ENCODE results near the gene CCL7. TPM values are rescaled to one million over a fixed set of nuclear protein-coding genes. Genes with fewer than 3 reads are reported as not detected.

The CCL7 gene
- total RNA-seq, 1 donor from 2014 or later, result not detected

DNA sequence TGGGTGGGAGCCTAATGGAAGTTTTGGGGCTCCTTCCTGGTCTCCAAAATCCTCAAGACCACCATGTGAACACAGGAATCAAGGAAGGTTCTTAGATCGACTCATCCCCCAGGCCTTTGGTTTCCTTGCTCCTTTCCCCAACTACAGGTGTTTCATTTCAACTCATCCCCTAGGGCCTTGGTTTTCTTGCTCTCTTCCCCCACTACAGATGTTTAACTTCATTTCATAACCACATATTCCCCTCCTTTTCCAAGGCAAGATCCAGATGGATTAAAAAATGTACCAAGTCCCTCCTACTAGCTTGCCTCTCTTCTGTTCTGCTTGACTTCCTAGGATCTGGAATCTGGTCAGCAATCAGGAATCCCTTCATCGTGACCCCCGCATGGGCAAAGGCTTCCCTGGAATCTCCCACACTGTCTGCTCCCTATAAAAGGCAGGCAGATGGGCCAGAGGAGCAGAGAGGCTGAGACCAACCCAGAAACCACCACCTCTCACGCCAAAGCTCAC lies 15.3 kb downstream of the CCL7 start, which contains the start of gene CCL11:
Gene CCL11 (plus strand): TSS at position 457 of the 507 bp plus-strand sequence. CDS start 67 bp downstream, outside the sequence.
- H3K4me1 Mint-ChIP-seq, result no peaks in the 10 kb centered on the region
- no peak for DNase-seq (ENCODE audit: low read depth, low spot score)
- H3K4me3 Mint-ChIP-seq, result no peak within 1 kb of the TSS
- H3K9me3 Mint-ChIP-seq, result peaks cover 2% of the 10 kb centered on the region
- H3K27ac Mint-ChIP-seq (ENCODE audit: unreplicated experiment), result peak within 1 kb of the TSS; percentile 70
- TF ChIP-seq, protein P1, sequence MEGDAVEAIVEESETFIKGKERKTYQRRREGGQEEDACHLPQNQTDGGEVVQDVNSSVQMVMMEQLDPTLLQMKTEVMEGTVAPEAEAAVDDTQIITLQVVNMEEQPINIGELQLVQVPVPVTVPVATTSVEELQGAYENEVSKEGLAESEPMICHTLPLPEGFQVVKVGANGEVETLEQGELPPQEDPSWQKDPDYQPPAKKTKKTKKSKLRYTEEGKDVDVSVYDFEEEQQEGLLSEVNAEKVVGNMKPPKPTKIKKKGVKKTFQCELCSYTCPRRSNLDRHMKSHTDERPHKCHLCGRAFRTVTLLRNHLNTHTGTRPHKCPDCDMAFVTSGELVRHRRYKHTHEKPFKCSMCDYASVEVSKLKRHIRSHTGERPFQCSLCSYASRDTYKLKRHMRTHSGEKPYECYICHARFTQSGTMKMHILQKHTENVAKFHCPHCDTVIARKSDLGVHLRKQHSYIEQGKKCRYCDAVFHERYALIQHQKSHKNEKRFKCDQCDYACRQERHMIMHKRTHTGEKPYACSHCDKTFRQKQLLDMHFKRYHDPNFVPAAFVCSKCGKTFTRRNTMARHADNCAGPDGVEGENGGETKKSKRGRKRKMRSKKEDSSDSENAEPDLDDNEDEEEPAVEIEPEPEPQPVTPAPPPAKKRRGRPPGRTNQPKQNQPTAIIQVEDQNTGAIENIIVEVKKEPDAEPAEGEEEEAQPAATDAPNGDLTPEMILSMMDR (conservative IDR thresholded peaks at IDR 0.05), result no peak
- no peaks in the 10 kb centered on the region for H3K36me3 Mint-ChIP-seq (ENCODE audit: low read depth)
- peaks cover 84% of the 10 kb centered on the region for H3K27me3 Mint-ChIP-seq (ENCODE audit: low read depth)

DNA sequence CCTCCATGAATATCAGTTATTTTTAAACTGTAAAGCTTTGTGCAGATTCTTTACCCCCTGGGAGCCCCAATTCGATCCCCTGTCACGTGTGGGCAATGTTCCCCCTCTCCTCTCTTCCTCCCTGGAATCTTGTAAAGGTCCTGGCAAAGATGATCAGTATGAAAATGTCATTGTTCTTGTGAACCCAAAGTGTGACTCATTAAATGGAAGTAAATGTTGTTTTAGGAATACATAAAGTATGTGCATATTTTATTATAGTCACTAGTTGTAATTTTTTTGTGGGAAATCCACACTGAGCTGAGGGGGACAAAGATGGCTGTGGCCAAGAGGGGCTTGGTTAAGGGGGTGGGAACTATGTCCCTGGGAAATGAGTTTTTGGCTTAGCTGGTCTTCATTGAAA lies 17.9 kb downstream of the CCL7 start:
- Mint-ChIP-seq H3K4me1 (no peaks in the 10 kb centered on the region), H3K4me3 (no peak overlapping the region), H3K27me3 (ENCODE audit: low read depth) (peaks cover 64% of the 10 kb centered on the region), H3K36me3 (ENCODE audit: low read depth) (no peaks in the 10 kb centered on the region), H3K27ac (ENCODE audit: unreplicated experiment) (no peak overlapping the region), H3K9me3 (peaks cover 2% of the 10 kb centered on the region)
- TF ChIP-seq, protein P1 (conservative IDR thresholded peaks at IDR 0.05), result no peak
- no peak for DNase-seq (ENCODE audit: low read depth, low spot score)

DNA sequence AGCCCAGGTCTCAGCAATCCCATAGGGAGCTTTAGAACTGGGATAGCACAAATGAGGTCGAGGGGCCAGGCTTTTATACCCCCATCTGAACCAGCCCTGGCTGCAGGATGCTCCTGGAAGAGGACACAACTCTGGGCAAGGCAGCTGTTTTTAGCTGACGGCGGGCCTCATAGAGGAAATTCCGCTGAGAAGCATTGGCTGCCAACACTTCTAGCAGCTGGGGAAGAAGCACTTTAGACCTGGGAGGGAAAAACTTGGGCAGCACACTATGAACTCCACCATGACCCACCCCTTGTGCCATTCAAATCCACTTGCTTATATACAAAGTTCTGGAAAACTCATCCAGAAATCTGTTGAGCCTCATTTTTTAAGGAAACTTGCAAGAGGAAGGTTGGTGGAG lies 20.6 kb downstream of the CCL7 start:
- Mint-ChIP-seq H3K36me3 (ENCODE audit: low read depth) (no peaks in the 10 kb centered on the region), H3K4me3 (no peak overlapping the region), H3K4me1 (no peaks in the 10 kb centered on the region), H3K27me3 (ENCODE audit: low read depth) (peaks cover 43% of the 10 kb centered on the region), H3K9me3 (no peaks in the 10 kb centered on the region), H3K27ac (ENCODE audit: unreplicated experiment) (no peak overlapping the region)
- TF ChIP-seq, protein P1 (conservative IDR thresholded peaks at IDR 0.05), result no peak
- DNase-seq (ENCODE audit: low read depth, low spot score), result no peak

DNA sequence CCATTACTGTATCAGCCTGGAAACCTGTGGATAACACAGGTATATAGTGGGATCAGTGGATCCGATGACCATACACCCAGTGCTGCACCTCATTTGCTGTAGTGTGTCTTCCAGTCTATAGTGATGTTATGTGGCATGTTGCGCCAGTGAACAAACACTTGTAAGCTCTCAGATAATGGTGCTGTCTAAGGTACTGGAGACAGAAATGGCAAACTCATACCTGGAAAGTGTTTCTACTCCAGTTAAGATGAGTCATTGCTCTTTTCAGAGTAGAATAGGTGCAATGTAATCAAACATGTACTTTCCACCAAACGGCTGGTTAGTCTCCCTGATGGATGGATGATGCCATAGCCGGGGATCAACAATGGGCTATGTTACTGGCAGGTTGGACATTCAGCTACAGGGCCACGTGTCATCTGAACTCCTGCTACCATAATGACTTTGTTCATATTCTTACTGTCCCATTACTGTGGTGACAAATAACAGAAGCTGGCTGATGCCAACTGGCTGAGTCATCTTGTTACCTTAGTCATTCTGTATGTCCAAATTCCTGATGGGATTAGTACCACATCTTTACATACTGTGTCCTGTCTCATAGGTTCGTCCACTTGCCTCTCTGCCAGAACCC lies 21.8 kb downstream of the CCL7 start:
- TF ChIP-seq, protein P1 (conservative IDR thresholded peaks at IDR 0.05), result no peak
- DNase-seq (ENCODE audit: low read depth, low spot score), result no peak
- Mint-ChIP-seq H3K9me3 (no peaks in the 10 kb centered on the region), H3K4me1 (no peaks in the 10 kb centered on the region), H3K27ac (ENCODE audit: unreplicated experiment) (no peak overlapping the region), H3K4me3 (no peak overlapping the region), H3K36me3 (ENCODE audit: low read depth) (no peaks in the 10 kb centered on the region), H3K27me3 (ENCODE audit: low read depth) (peaks cover 31% of the 10 kb centered on the region)

DNA sequence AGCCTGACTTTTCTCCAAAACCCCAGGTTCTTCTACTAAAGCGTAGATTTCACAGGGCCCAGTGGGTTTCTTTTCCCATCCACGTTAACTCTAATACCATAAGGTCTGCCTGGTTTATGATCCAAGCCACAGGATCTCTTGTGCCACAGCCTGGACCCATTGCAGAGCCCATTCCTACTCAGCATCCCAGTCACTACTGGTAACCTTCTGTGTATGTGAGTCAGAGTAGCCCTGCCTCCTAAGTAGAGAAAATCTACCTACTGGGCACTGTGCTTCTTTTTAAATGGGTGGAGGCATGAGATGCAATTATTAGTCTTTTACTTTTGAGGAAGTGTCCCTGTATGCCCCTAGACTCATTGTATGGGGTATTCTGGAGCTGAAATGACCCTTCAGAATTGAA lies 29.0 kb downstream of the CCL7 start:
- Mint-ChIP-seq H3K27ac (ENCODE audit: unreplicated experiment) (no peak overlapping the region), H3K27me3 (ENCODE audit: low read depth) (peaks cover 11% of the 10 kb centered on the region), H3K4me3 (no peak overlapping the region), H3K4me1 (peaks cover 6% of the 10 kb centered on the region), H3K9me3 (no peaks in the 10 kb centered on the region), H3K36me3 (ENCODE audit: low read depth) (no peaks in the 10 kb centered on the region)
- TF ChIP-seq, protein P1 (conservative IDR thresholded peaks at IDR 0.05), result no peak
- no peak for DNase-seq (ENCODE audit: low read depth, low spot score)

All from neural crest cell (in vitro differentiated cells).